HepG2 (cell line): ENCODE results near the gene PAPOLA. TPM values are rescaled to one million over a fixed set of nuclear protein-coding genes. Genes with fewer than 3 reads are reported as not detected.

Experiments
- ATAC-seq: fragments of 200-7000 bp; cut with Tn5 transposase; 3 replicates; pipeline ENCODE4 v1.9.1; 2020; ENCODE audit warnings: mild to moderate bottlenecking, moderate library complexity
- BruUV-seq: library from RNA; stranded (reverse); fragments of 400-500 nt; replicated peaks from 2 replicates; lab custom pipeline; 2021; lab: Mats Ljungman, UMichigan
- CTCF ChIA-PET: fragments of 300-600 bp; formaldehyde crosslinking; extraction: SDS; loops from one replicate; lab custom pipeline; 2021; ENCODE audit warnings: low total read pairs, inconsistent platforms, low intra/inter-chr PET ratio; lab: Yijun Ruan, JAX
- POLR2A ChIA-PET: fragments of 350-600 bp; sonication (Branson Sonifier 250); formaldehyde crosslinking; loops from one replicate; lab custom pipeline; 2020; ENCODE audit warnings: antibody characterized with exemption, inconsistent platforms; lab: Yijun Ruan, JAX
- DNase-seq: peaks from one replicate; pipeline ENCODE4 v3.0.0-alpha.2; 2015; ENCODE audit warnings: low spot score
- FAIRE-seq: peaks from 3 replicates; lab custom pipeline; 2011; peaks lifted over from hg19 to GRCh38; lab: Jason Lieb, UNC
- H2AFZ ChIP-seq: one replicate; pipeline ENCODE4 v1.6.1; 2011; ENCODE audit warnings: low read length, inconsistent platforms
- H3K27ac ChIP-seq: fragments of 300-600 bp; 3 replicates; pipeline ENCODE4 v1.8.0; 2011; ENCODE audit warnings: mixed run types, mild to moderate bottlenecking, mixed read lengths, low read length, inconsistent platforms; ENCODE audit not compliant: insufficient read depth; ENCODE audit errors: extremely low read length
- H3K27me3 ChIP-seq, 2 experiments: fragments of 200-600 bp in 1 of 2; 2 replicates in 1 of 2; 3 replicates in 1 of 2; pipeline versions ENCODE4 v1.6.0 to v1.8.0; 2011; ENCODE audit warnings: low read length in 2 of 2, mild to moderate bottlenecking in 2 of 2, moderate library complexity in 2 of 2, inconsistent platforms in 1 of 2; ENCODE audit not compliant: insufficient read depth in 2 of 2, control insufficient read depth in 1 of 2
- H3K36me3 ChIP-seq, 2 experiments: fragments of 200-600 bp in 1 of 2; replicated peaks in 1 of 2; 2 replicates in 1 of 2; 3 replicates in 1 of 2; pipeline versions ENCODE4 v1.5.1 to v1.8.0; 2011; ENCODE audit warnings: low read length in 2 of 2, inconsistent platforms in 1 of 2; ENCODE audit not compliant: insufficient read depth in 2 of 2, control insufficient read depth in 1 of 2
- H3K4me1 ChIP-seq: 2 replicates; pipeline ENCODE4 v1.5.1; 2012; ENCODE audit warnings: low read length, inconsistent platforms; ENCODE audit not compliant: insufficient read depth
- H3K4me2 ChIP-seq: 2 replicates; pipeline ENCODE4 v1.6.0; 2011; ENCODE audit warnings: low read depth, low read length, inconsistent platforms
- H3K4me3 ChIP-seq, 3 experiments: fragments of 200-600 bp in 1 of 3; sonication (generic), shearing (Covaris generic) in 1 of 3; replicated peaks in 1 of 3; 2 replicates each; pipeline ENCODE4 v1.5.1; 2011 to 2016; ENCODE audit warnings: low read length in 3 of 3, inconsistent platforms in 2 of 3, low read depth in 2 of 3, mild to moderate bottlenecking in 2 of 3, control low read depth in 1 of 3, mixed read lengths in 1 of 3; ENCODE audit not compliant: insufficient read depth in 1 of 3
- H3K79me2 ChIP-seq: one replicate; pipeline ENCODE4 v1.6.1; 2011; ENCODE audit warnings: low read length, inconsistent platforms; ENCODE audit not compliant: insufficient read depth
- H3K9ac ChIP-seq: 2 replicates; pipeline ENCODE4 v1.6.0; 2011; ENCODE audit warnings: mild to moderate bottlenecking, low read depth, low read length, inconsistent platforms; ENCODE audit not compliant: insufficient read depth
- H3K9me3 ChIP-seq: 2 replicates; pipeline ENCODE4 v1.5.1; 2012; ENCODE audit warnings: mild to moderate bottlenecking, low read length
- H4K20me1 ChIP-seq: 2 replicates; pipeline ENCODE4 v1.6.0; 2011; ENCODE audit warnings: inconsistent platforms, mild to moderate bottlenecking, low read length, moderate library complexity; ENCODE audit not compliant: insufficient read depth
- AGO2 ChIP-seq: fragments of 200-400 bp; formaldehyde crosslinking; optimal IDR thresholded peaks from 2 replicates; pipeline ENCODE3; 2017; ENCODE audit warnings: mild to moderate bottlenecking, low read depth, low read length, moderate library complexity
- CBFB ChIP-seq: sonication (generic); formaldehyde crosslinking; IDR thresholded peaks from 2 replicates; pipeline ENCODE4 v1.4.0; 2020; ENCODE audit warnings: missing genetic modification reagents
- ETS1 ChIP-seq: sonication (generic); formaldehyde crosslinking; IDR thresholded peaks from 2 replicates; pipeline ENCODE4 v1.4.0; 2020; ENCODE audit warnings: missing genetic modification reagents
- GATA4 ChIP-seq: sonication (generic); IDR thresholded peaks from 2 replicates; pipeline ENCODE4 v1.6.1; 2016; ENCODE audit warnings: antibody characterized with exemption, low read depth, borderline replicate concordance
- HNRNPK ChIP-seq: fragments of 200-400 bp; formaldehyde crosslinking; IDR thresholded peaks from 2 replicates; pipeline ENCODE4 v1.6.1; 2018; ENCODE audit warnings: low read length, low read depth, moderate library complexity, mild to moderate bottlenecking; ENCODE audit not compliant: poor library complexity, severe bottlenecking
- NBN ChIP-seq: fragments of 450-650 bp; conservative IDR thresholded peaks from 2 replicates; pipeline ENCODE4 v1.6.1; 2017
- NR2C2 ChIP-seq: sonication (generic); formaldehyde crosslinking; IDR thresholded peaks from 2 replicates; pipeline ENCODE4 v1.4.0; 2020; ENCODE audit warnings: missing genetic modification reagents, mild to moderate bottlenecking, moderate library complexity, borderline replicate concordance
- SSRP1 ChIP-seq: IDR thresholded peaks from 2 replicates; pipeline ENCODE4 v1.6.1; 2016; ENCODE audit warnings: control low read depth
- TMF1 ChIP-seq: sonication (generic); formaldehyde crosslinking; IDR thresholded peaks from 2 replicates; pipeline ENCODE4 v1.8.1; 2022; ENCODE audit warnings: low read depth, missing genetic modification reagents
- WIZ ChIP-seq: sonication (generic); formaldehyde crosslinking; IDR thresholded peaks from 2 replicates; pipeline ENCODE4 v1.5.1; 2020; ENCODE audit warnings: mild to moderate bottlenecking, missing genetic modification reagents
- ZBTB21 ChIP-seq: sonication (generic); formaldehyde crosslinking; IDR thresholded peaks from 2 replicates; pipeline ENCODE4 v1.4.0; 2020; ENCODE audit warnings: missing genetic modification reagents
- ZBTB46 ChIP-seq: sonication (generic); formaldehyde crosslinking; IDR thresholded peaks from 2 replicates; pipeline ENCODE4 v1.4.0; 2020; ENCODE audit warnings: mild to moderate bottlenecking, missing genetic modification reagents, borderline replicate concordance
- ZFP62 ChIP-seq: sonication (generic); formaldehyde crosslinking; IDR thresholded peaks from 2 replicates; pipeline ENCODE4 v1.4.0; 2020; ENCODE audit warnings: missing genetic modification reagents
- ZFP90 ChIP-seq: sonication (generic); formaldehyde crosslinking; IDR thresholded peaks from 2 replicates; pipeline ENCODE4 v1.8.0; 2022; ENCODE audit warnings: missing genetic modification reagents, mild to moderate bottlenecking, inconsistent platforms, borderline replicate concordance
- ZNF234 ChIP-seq: sonication (generic); formaldehyde crosslinking; conservative IDR thresholded peaks from 2 replicates; pipeline ENCODE4 v1.5.1; 2020; ENCODE audit warnings: mild to moderate bottlenecking, missing genetic modification reagents
- whole genome bisulfite sequencing: methylation state at CpG from one replicate; pipeline ENCODE4 v1.1.6; 2017; ENCODE audit warnings: low lambda C conversion rate; 5-methylcytosine and 5-hydroxymethylcytosine counted together
- in situ Hi-C: cut with HindIII; loops from 2 replicates; pipeline ENCODE4 v1.10.0; 2017; ENCODE audit warnings: low pct_unique_long_range_greater_than_20kb; ENCODE audit not compliant: extremely low pct_ligation_motif_present
- intact Hi-C: fragments of 100-400 bp; cut with micrococcal nuclease; formaldehyde crosslinking; loops from one replicate; pipeline ENCODE4 v1.10.0; 2022; ENCODE audit not compliant: unreplicated experiment
- polyA plus RNA-seq, 8 experiments: library from polyadenylated mRNA; depleted of rRNA in 3 of 8; stranded (reverse) in 7 of 8; unstranded in 1 of 8; fragments of >200 nt; fragmentation: Illumina TruSeq in 4 of 8; extraction: Trizol in 4 of 8; gene quantifications; 2 replicates each; pipeline versions ENCODE4 v1.2.1 to v1.2.3, GENCODE V29; 2011 to 2016; ENCODE audit warnings: low read depth in 4 of 8, missing spikeins in 1 of 8, mixed read lengths in 1 of 8; ENCODE audit not compliant: insufficient read depth in 1 of 8
- total RNA-seq, 5 experiments: library from RNA; depleted of rRNA; stranded (reverse); fragments of >200 nt; fragmentation: Illumina TruSeq; extraction: Trizol; gene quantifications; 2 replicates each; pipeline ENCODE4 v1.2.3, GENCODE V29; 2016; ENCODE audit warnings: low read depth in 1 of 5

Gene PAPOLA
- total and polyA plus RNA-seq, 2 of the 13 experiments (the other 11 are each of a cell fraction or from before 2014, with no cell fraction given) = 103 to 151 TPM

- in situ Hi-C loops (no loop called here), intact Hi-C loops (no loop called here)
- H3K9ac ChIP-seq = no peak overlapping the region
- no TSS peak for BruUV-seq
- no peaks in the 10 kb centered on the region for H3K27me3 ChIP-seq
- 48% methylated on average over 3 of the region's 6 CpGs for WGBS
- peaks cover 47% of the 10 kb centered on the region for H3K4me1 ChIP-seq
- H3K36me3 ChIP-seq = no peaks in the 10 kb centered on the region
- H2AFZ ChIP-seq = no peak overlapping the region
- no peak overlapping the region for H3K4me2 ChIP-seq
- no peaks in the 10 kb centered on the region for H4K20me1 ChIP-seq
- TF ChIP-seq HNRNPK (peak; percentile 53), CBFB (CRISPR knock-in tag) (no peak)
- ATAC-seq (no peak), DNase-seq (no peak), FAIRE-seq (no peak)
- ChIA-PET POLR2A (no interaction called here), CTCF (no interaction called here)
- H3K27ac ChIP-seq = no peak overlapping the region
- no peaks in the 10 kb centered on the region for H3K79me2 ChIP-seq
- H3K4me3 ChIP-seq = no peak overlapping the region
- H3K9me3 ChIP-seq = no peaks in the 10 kb centered on the region
Measured at GRCh38 chr14:96478119-96478518, 24.1 kb upstream of the PAPOLA start.

GRCh38 chr14:96479435-96480146 is 22.6 kb upstream of the PAPOLA start:
- no peaks in the 10 kb centered on the region for H3K9me3 ChIP-seq
- no peaks in the 10 kb centered on the region for H3K79me2 ChIP-seq
- H2AFZ ChIP-seq = no peak overlapping the region
- peaks cover 35% of the 10 kb centered on the region for H3K4me1 ChIP-seq
- intact Hi-C loops = no loop called here
- H3K9ac ChIP-seq = no peak overlapping the region
- WGBS = 25% methylated on average over 9 of the region's 10 CpGs
- H3K36me3 ChIP-seq = no peaks in the 10 kb centered on the region
- POLR2A ChIA-PET = no interaction called here
- CTCF ChIA-PET = no interaction called here
- FAIRE-seq = no peak
- peak overlapping the region; percentile 53 for H3K4me2 ChIP-seq
- H4K20me1 ChIP-seq = no peaks in the 10 kb centered on the region
- no peak overlapping the region for H3K4me3 ChIP-seq
- no TSS peak for BruUV-seq
- no peak overlapping the region for H3K27ac ChIP-seq
- DNase-seq = peak; percentile 21
- in situ Hi-C loops = no loop called here
- peak; percentile 62 for ATAC-seq
- H3K27me3 ChIP-seq = no peaks in the 10 kb centered on the region
- TF ChIP-seq SSRP1 (no peak), ZNF234 (no peak), TMF1 (no peak), ZFP90 (CRISPR knock-in tag) (no peak), AGO2 (no peak), NBN (no peak), GATA4 (no peak), NR2C2 (CRISPR knock-in tag) (no peak), ZFP62 (CRISPR knock-in tag) (no peak), ETS1 (CRISPR knock-in tag) (no peak), ZBTB21 (0 out of 2 replicates have a peak, but pooled peaks have one; percentile 39), WIZ (CRISPR knock-in tag) (no peak), ZBTB46 (CRISPR knock-in tag) (no peak)
